NCI-H1436 (cell line): ENCODE results near the gene RRP36.

Source experiments
- DNase-seq: peaks from one replicate; lab custom pipeline; 2025; lab: John Stamatoyannopoulos, UW

RRP36 gene

DNA sequence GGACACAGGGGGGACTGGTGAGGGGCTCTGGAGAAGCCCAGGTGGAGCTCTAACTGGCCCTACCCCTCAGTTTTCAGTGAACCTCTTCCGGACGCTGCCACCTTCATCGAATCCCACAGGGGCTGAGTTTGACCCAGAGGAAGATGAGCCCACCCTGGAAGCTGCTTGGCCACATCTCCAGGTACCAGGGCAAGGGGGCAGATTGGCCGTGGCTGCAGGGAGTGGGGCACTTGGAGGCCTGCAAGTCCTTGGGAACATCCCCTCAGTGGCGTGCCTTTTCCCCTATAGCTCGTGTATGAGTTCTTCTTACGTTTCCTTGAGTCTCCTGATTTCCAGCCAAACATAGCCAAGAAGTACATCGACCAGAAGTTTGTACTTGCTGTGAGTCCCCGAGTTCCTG lies 14.3 kb upstream of the RRP36 start:
- DNase-seq = no peak

DNA sequence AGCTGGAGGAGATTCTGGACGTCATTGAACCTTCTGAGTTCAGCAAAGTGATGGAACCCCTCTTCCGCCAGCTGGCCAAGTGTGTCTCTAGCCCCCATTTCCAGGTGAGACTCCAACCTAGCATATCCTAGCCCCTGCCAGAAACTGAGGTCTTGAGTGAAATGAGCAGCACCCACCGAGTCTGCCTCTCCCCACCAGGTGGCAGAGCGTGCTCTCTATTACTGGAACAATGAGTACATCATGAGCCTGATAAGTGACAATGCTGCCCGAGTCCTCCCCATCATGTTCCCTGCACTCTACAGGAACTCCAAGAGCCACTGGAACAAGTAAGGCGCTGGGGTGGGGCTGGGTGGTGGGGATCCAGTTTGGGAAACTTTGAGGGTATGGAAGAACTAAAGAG lies 12.3 kb upstream of the RRP36 start:
- DNase-seq = no peak

DNA sequence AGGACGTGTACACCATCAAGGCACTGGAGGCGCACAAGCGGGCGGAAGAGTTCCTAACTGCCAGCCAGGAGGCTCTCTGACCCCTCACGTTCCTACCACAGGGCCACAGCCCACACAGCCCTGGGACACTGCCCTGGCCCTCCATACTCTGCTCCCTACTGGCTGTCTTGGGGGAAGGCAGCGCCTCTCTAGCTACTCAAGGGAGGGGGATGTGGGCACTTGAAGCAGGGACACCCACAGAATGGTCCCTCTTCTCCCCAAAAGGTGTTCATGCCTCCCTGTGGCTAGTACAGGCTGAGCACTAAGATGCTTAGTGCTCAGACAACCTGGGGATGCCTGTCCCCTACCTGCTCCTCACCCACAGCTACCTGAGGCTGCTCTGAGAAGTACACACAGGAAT lies 10.2 kb upstream of the RRP36 start:
- no peak for DNase-seq

DNA sequence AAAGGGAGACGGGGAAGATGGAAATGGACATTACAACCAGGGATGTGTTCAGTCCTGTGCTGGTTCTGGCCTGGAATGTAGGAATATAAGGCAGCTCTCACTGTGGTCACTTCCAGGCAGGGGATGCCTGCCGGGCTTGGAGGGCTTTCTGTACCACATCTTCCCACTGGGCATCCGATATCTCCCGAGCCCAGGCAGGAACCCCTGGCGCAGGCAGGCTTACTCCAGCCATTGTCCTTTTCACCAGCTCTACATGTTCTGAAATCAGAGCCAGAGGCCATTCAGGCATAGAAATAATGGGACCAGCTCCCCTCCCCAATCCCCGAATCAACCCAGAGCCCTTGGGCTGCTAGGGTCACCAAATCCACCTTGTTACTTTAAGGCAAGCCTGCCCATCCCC lies 9.1 kb upstream of the RRP36 start:
- no peak for DNase-seq

DNA sequence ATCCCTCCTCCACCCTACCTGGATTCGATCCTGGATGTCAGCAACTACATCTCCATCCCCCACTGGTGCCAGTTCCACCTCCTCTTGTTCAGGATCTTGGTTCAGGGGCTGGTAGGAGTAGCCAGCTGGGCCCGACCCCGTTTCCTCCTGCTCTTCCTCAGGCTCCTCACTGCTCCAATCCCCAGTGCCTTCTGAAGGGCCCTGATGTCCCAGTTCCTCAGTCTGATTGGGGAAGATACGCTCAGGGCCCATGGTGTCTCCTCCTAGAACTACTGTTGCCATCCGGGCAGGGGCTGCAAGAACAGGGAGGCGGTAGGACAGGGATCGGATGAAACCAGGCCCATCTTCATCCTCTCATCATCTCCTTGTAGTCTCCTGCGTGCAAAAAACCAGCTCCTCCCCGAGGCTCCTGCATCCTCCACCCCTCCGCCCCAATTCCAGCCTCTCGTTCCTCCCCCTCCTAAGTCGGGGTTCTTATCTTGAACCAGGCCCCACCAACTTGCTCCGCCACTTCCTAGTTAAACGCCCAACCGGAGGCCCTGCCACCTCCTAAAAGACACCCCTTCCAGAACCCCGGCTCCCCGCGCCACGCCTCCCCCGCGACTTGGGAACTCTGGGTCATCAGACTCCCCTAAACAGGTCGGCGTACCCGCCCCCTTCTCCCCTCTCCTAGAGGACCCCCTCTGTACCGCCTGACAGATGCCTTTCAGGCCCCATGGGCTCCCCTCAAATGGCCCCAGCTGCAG lies 8.2 kb upstream of the RRP36 start:
- no peak for DNase-seq

DNA sequence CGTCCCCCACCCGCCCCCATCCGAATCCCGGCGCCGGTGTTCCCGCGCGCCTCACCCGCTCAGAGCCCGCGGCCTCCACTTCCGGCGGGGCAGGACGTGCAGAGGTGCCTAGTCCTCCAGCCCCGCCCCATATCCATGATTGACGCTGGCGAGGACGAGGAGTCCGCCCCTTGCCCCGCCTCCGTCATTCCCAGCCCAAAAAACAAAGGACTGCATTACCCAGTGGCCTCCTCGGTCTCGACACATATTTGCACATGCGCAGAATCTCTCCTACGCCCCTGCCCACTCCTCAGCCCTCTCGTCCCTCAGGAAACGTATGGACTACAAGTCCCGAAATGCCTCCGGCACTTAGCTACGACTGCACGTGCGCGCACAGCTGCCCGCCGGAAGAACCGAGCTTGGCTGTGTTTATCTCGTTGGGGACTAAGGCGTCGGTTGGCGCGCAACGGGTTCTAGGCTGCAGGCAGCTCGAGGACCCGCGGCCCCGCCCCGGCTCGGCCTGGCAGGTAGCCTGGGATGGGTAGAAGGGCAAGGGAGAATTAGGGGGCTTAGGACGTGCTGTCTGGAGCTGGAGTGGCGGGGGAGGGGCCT lies 7.5 kb upstream of the RRP36 start, which contains the start of the genes KLHDC3 and MEA1:
KLHDC3 (plus strand) TSS at position 407 of the 591 bp plus-strand sequence. CDS start 2,944 bp downstream, outside the sequence.
MEA1 (minus strand) TSS at position 104 of the 591 bp plus-strand sequence. CDS start 133 bp downstream, outside the sequence.
- peak; percentile 100 for DNase-seq

DNA sequence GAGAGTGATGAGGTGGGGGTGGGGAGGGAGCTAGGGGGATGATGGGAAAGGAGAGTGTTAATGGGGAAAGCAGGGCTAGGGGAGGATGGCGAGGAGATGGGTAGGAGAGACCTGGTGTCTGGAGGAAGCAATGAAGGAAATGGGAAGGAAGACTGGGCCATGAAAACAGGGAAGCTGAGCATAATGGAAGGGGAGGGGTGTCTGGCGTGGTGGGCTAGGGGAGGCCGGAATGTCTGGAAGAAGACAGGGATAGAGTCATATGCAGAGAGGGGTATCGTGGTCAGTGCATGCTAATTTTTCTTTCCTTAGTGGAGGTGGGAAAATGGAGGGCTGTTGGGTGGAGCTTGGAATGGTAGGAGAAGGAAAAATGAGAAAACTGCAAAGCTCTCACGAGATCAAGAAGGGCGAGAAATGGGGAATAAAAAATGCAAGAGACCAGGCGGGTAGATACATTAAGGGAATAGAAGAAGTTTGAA lies 7.0 kb upstream of the RRP36 start:
- no peak for DNase-seq

DNA sequence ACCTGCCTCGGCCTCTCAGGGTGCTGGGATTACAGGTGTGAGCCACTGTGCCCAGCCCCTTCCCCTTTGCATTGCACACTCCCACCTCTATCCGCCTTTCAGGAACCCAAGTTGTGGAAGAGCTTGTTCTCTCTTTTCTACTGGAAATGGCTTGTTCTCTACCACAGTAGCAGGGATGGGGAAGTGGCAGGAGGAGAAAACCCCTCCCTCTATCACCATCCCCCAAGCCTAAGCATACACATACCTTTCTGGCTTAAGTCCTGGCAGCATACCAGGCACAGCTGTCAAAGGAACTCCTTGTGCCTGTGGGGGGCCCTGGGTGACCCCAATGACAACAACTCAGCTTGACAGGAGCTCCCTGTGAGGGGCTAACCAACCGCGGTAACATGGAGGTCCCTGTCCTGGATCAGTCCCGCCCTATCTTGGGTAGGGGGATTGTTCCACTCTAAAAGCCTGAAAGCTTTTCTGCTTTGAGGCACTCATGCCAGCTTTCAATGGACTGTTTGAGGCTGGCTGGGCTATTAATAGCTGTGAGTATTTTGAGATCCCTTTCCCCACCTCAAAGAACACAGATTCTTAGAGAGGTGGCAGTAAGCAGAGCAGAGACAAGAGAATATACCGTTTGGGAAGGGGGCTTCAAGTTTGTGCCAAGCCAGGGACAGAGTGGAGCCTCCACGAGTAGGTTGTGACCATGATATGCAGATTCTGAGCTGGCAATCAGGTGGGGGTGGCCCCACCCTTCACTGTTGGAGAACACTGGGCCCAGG lies 5.1 kb upstream of the RRP36 start:
- no peak for DNase-seq

DNA sequence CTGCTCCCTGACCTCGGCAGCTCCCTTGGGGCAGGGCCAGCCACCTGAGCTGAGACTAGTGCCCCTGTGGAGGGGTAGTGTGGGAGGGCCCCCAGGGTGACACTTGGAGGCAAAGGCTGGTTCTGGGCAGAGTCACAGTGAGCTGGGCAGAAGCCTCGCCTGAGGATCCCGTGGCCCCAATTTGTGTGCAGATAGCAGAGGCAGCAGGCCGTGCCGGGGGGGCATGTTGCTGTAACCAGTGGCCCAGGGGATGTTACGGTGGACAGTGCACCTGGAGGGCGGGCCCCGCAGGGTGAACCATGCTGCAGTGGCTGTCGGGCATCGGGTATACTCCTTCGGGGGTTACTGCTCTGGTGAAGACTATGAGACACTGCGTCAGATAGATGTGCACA lies 4.5 kb upstream of the RRP36 start:
- DNase-seq = no peak

DNA sequence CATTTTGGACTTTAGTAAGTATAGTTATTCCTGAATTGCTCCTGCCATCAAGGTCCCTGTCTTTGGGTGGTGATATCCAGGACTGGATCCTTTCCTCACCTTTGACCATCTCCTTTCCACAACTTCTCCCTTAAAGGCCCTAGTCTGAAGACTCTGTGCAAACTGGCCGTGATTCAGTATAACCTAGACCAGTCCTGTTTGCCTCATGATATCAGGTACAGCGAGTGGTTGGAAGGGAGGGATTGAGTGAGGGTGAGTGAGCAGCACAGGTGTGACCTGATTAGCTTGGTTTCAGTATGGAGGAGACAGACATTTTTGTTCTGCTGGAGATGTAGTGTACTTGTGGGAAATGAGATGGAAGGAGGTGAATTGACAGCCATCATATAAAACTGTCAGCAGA lies 2.3 kb upstream of the RRP36 start:
- DNase-seq = no peak

DNA sequence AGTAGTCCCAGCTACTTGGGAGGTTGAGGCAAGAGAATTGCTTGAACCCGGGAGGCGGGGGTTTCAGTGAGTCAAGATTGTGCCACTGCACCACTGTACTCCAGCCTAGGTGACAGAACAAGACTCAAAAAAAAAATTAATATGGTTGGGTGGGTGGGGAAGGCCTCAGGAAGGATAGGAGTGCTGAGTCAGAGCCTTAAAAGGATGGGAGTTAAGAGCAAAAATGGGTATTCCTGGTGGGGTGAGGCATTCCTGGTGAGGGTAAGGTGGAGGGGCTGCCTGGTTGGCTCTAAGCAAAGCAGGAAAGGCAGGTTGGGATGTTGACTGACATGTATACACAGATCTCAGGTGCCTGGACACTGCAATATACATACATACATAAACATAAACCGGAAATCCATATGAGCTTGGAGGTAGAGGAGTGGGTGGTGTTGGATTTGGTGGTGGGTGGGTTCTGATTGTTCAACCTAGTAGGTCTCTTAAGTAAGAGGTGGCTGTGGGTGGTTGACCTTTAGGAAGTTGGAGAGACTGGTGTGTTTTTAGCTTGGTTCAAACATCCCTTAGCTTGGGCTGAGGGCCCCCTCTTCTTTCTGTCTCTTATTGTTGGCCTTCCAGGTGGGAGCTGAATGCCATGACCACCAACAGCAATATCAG lies 1.2 kb upstream of the RRP36 start:
- no peak for DNase-seq

DNA sequence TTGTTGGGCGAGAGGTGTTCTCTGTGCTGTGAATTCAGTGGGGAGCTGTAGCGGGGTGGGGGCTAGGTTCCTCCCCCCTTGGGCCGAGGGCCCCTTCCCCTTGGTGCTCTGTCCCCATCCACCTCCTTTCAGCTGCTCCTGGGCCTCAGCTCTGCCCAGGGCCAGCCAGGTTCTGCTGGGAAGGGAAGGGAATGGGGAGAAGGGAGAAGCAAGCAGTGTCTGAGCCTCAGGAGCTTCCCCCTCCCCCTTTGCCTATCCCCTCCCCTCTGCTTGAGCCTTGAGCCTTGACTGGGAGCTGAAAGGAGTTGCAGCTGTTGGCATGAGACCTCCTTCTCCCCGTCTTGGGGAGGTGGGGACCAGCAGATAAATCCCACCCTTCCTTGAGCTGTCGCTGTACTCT lies 576 bp upstream of the RRP36 start:
- no peak for DNase-seq

DNA sequence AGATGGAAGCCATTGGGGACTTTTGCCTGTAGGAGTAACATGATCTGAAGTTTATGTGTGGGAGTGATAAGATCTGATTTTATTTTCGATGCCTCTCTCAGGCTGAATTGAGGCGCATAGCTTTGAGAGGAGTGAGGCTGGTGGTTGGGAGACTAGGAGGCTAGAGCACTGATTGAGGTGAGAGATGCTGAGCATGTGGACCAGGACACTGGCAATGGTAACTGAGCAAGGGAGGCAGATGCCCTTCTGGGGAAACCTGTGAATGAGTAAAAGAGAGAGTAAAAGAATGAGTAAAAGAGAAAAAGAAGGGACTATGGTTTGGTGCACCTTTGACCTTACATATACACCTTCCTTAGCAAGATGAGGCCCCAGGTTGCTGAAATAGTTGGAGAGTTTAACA lies 3.0 kb downstream of the RRP36 start:
- DNase-seq = no peak

DNA sequence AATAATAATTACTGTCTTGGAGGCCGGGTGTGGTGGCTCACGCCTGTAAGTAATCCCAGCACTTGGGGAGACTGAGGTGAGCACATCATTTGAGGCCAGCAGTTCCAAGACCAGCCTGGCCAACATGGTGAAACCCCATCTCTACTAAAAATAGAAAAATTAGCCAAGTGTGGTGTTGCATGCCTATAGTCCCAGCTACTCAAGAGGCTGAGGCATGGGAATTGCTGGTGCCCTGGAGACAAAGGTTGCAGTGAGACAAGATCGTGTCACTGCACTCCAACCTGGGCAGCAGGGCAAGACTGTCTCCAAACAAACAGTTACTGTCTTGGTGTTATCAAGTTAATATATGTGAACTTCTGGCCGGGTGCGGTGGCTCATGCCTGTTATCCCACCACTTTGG lies 4.9 kb downstream of the RRP36 start:
- DNase-seq = no peak

DNA sequence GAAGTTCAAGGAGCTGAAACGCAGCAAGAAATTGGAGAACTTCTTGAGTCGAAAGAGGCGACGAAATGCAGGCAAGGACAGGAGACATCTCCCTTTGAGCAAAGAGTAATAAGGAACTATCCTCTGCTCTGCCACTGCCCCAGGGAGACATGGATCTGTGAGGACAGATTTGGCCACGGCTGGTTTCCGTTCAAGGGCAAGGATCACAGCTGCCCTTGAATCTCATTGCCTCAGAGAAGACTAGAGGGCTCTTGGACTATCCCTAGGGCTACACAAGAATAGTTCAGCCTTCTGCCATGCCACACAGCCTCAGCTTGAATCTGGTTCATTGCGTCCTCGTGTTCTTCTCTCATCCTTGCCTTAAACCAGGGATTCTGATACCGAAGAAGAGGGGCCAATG lies 7.7 kb downstream of the RRP36 start:
- DNase-seq = no peak

DNA sequence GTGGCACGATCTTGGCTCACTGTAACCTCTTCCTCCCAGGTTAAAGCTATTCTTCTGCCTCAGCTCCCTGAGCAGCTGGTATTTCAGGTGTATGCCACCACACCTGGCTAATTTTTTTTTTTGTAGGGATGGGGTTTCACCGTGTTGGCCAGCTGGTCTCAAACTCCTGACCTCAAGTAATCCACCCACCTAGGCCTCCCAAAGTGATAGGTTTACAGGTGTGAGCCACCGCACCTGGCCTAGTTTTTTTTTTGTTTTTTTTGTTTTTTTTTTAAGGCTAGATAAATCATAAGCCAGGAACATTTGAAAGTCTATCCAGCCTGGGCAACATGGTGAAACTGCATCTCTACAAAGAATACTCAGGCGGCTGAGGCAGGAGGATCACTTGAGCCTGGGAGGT lies 10.9 kb downstream of the RRP36 start:
- no peak for DNase-seq

DNA sequence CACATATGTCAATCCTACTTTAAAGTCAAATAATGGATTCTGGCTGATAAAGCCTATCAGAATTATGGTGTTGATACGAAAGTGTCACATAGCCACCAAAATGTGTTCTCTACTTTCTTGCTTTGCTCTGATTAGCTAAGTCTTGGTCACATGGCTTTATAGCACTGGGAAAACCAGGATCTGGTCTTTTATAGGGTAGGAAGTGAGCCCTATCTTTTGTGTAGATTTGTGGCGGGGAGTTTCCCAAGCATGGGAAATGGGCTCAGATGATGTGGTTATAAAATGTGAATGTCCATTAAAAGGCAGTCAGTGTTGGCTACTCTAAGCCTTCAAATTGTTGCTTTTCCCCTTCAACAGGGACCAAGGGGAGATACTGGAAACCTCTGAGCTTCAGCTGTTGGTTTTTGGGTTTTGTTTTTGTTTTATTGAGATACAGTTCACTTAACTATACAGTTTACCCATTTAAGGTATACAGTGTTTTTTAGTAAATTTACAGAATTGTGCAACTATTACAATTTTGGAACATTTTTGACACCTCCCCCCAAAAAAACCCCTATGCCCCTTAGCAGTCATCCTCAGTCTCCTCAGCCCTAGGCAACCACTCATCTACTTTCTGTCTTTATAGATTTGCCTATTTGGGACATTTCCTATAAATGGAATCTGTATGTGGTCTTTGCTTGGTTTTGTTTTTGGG lies 12.2 kb downstream of the RRP36 start:
- no peak for DNase-seq

DNA sequence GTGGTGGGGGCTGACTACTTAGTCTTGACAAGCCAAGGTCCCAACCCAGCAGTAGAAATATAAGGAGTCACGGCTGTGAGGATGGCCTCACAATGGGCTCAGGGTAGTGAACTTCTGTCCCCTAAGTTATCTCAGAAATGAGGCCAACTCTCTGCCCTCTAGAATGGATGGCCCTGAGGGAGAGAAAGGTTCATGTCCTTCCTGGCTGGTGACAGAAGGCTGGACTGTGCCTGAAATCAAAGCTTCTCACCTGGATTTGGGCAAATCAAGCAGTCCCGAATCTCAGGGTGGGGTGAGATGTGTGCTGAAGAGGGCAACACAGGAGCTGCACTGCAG lies 12.7 kb downstream of the RRP36 start:
- DNase-seq = no peak

DNA sequence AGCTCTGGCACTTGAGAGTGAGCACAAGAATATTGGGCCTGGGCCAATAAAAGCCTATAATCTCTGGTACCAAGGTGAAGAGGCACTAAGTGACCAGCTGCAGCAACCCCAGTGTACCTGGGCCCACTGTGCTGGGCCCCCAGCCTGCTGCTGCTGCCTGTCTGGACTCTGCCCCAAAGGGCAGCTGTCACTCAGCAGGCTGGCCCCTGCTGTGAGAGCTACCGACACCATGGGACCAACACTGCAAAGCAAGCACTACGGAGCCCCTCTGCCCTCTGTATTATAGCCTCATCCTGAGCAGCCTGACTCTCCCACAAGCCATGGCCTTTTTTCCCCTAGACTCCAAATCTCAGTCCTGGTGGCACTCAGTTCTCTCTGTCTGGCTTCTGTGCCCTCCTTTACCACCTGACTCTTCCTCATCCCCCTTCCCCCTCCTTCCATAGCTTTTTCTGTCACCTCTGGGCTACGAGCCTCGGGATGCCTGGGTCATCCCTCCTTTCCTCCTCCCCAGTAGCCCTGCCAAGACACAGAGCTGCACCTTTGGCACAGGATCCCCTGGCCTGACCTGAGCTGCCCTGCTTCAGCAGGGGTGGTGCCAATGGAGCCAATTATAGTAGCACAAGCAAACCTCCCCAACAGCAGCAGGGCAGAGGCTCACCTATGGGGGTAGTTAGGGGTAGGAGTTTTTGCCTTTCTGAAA lies 14.2 kb downstream of the RRP36 start:
- DNase-seq = no peak

DNA sequence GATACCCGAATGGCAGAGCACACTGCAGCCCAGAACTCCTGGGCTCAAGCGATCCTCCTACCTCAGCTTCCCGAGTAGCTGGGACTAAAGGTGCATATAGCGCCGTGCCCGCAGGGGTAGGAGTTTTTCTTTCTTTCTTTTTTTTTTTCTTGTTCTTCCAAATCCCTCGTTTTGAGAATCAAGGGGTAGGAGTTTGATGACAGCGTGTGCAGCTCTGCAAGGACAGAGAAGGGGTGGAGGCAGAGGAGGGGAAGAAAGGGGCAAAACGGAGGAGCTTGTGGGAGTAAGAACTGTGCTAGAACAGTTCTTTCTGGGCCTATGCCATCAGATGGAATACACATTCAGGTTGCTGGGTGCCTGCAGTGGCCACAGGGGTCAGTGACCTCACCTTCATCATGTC lies 15.3 kb downstream of the RRP36 start:
- DNase-seq = no peak

DNA sequence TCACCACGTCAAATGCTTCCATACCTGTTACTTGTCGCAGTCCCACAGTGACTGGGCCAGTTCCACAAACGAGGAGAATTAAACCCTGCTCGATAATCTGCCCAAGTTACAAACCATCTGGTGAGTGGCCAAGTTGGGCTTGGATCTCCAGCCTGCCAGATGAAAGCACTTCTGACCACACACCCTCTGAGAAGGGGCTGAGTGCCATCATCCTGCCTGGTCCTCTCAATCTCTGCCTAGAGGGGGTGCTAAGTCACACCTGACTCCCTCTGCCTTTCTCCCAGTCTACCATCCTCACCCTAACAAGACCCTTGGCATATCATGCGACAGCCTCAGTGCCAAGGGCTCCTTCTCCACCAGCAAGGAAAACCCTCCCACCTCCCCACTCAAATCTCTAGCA lies 15.8 kb downstream of the RRP36 start:
- DNase-seq = no peak
